T-helper 22 cell (primary cell): ENCODE data around the gene CECR2.

Source experiments
- DNase-seq: peaks from one replicate; pipeline ENCODE4 v3.0.0-alpha.2; 2020; ENCODE audit warnings: low read depth

CECR2 gene

GRCh38 chr22:17369439-17370025 is at the start of gene CECR2:
TSS of gene CECR2 (plus strand) at chr22:17369460. CDS start at chr22:17369784, 324 bp downstream.
- DNase-seq = no peak

DNA sequence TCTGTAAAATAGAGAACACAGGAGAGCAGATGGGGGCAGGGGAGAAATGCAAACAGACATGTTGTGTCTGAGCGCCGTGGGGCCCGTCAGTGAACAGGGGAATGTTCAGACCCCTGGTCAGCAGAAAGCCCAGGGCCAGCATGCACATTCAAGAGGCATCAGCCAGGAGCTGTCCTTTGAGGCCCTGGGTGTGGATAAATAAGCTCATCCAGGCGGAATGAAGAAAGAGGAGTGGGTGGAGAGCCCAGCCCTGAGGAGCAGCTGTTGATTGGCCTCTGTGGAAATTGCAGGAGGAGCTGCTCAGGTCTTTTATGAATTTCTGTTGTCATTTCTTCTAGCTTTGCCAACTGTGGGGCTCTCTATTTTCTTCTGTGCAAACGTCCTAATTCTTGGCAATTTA is 49.7 kb upstream of the CECR2 start:
- DNase-seq = no peak

GRCh38 chr22:17322511-17322910 is 46.7 kb upstream of the CECR2 start:
- no peak for DNase-seq

- no peak for DNase-seq
Observed at GRCh38 chr22:17331690-17332089, 37.6 kb upstream of the CECR2 start.

GRCh38 chr22:17332109-17332800 is 37.0 kb upstream of the CECR2 start:
- DNase-seq = no peak

GRCh38 chr22:17334059-17334458 is 35.2 kb upstream of the CECR2 start:
- DNase-seq = no peak

- no peak for DNase-seq
Observed at GRCh38 chr22:17334983-17335382, 34.3 kb upstream of the CECR2 start.

DNA sequence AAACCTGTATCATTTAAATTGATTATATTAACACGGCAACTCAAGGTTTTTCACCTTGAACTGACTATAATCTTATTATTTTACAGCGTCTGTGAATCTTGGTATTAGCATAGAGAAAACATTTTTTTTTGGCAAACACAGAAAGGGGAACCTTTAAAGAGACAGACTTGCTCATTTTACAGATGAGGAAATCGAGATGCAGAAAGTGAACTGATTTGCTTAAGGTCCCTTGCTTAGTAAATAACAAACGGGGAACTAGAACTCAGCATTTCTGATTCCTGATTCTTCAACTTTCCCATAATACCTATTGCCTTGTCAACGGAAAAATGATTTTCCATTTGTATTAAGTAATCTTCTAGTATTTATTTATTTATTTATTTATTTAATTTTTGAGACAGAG is 33.2 kb upstream of the CECR2 start:
- no peak for DNase-seq

DNA sequence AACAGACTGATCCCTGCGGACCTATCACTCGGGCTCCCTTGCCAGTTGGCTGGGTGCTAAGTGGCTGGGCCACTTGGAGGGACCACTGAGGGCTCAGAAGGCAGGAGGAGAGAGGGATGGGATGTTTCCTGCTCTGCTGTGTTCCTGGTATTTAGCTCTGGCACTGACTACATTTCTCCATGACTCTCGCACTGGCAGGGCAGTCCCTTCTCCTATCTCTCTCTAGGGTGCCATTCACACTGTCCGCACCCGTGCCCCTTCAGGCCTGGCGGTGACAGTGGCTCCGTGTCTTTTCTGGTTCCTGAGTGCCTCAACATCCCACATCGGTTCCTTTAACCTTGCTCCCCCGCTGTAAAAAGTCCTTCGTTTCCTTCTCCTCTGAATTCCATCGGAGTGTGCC is 31.6 kb upstream of the CECR2 start:
- DNase-seq = no peak

DNA sequence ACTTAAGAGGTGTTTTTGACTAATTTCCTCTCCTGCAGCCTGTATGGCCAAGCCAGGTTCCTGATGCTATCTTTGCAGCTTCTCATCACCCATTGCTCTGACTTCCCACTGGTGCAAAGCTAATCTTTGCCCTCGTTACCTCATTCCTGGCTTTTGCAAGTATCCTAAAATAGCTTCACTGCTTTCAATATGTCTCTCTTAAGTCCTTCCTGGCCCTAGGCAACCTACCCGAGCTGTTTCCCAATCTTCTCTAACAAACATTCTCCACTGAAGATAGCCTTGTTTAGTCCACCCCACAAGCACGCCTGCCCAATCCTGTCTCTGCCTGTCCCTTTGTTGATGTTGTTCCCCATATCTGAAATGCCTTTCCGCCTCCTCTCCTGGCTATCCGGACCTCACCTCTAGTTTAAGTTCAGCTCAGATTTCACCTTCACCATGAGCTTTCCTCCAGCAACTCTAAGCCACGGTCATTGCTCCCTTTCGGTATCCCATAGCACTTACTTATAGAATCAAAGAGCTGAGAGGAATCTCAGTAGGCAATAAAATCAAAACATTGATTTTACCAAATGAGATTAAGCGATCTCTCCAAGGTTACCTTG is 30.1 kb upstream of the CECR2 start:
- no peak for DNase-seq

DNA sequence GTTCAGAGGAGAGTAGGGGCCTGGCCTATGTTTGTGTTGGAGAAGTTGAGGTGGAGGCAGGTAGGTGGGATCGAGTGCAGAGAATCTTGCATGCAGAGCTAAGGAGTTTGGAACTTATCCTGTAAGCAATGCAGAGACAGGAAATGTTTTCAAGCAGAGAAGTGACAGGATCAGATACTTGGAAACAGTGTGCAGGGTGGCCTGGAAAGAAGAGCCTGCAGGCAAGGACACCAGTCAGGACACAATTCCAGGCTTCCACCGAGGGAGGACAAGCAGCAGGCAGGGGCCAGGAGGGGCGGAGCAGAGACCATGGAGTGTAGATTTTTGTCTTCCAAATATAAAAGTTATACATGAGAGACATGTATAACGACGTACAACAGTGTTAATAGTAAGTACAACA is 26.9 kb upstream of the CECR2 start:
- no peak for DNase-seq

DNA sequence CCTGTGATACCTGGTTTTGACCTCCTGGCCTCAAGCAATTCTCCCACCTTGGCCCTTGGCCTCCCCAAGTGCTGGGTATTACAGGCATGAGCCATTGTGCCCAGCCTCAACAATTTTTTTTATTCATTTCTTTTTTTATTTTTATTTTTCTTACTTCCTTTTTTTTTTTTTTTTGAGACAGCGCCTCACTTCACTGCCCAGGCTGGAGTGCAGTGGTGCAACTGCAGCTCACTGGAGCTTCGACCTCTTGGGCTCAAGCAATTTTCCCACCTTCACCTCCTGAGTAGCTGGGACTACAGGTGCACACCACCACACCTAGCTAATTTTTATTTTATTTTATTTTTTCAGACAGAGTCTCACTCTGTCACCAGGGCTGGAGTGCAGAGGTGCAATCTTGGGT is 25.5 kb upstream of the CECR2 start:
- no peak for DNase-seq

DNA sequence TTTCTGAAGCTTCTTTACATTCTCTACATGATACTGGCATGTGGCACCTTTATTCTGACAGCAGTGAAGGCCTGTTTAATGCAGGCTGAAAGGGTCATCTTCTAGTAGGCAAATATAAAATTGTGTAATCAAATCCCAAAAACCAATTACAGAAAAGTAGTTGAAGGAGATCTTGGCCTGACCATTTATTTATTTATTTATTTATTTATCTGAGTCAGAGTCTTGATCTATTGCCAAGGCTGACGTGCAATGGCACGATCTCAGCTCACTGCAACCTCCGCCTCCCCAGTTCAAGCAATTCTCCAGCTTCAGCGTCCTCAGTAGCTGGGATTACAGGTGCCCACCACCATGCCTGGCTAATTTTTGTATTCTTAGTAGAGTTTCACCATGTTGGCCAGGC is 22.7 kb upstream of the CECR2 start:
- DNase-seq = no peak

DNA sequence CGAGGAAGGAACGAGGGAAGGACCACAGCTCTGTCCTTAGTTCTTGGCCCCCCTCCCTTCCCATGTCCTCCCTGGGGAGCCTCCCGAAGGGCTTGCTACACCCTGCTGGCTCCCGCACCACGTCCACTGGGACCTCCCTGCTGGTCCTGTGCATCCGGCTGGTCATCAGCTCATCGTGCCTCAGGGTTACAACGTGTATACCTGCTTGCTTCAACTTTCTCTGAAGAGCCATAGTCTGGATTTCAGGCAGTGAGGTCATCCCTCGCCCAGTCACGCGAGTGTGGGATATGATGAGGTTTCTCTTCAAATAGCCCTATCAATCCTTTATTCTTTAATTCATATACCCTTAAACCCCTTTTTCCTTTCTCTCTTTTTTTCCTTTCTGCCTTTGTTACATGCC is 21.5 kb upstream of the CECR2 start:
- no peak for DNase-seq

GRCh38 chr22:17348464-17349103 is 20.7 kb upstream of the CECR2 start:
- DNase-seq = no peak

GRCh38 chr22:17349172-17349571 is 20.1 kb upstream of the CECR2 start:
- no peak for DNase-seq

DNA sequence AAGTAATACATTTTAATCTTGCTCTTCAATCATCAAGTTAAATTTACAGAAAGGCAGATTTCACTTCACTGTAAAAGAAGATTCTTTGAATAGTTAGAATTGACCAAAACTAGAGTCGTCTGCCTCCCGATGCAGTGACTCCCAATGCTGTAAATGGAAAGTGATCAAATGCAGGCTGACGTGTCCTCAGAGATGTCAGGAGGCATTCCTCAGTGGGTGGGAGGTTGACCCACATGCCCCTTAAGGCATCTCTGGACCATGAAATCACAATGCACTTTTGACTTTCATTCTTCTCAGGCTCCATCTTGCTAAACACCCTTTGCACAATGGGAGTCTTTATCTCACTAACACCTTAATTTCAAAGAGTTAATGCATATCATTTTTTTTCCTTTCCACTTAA is 19.0 kb upstream of the CECR2 start:
- no peak for DNase-seq

GRCh38 chr22:17352798-17353197 is 16.5 kb upstream of the CECR2 start:
- no peak for DNase-seq

DNA sequence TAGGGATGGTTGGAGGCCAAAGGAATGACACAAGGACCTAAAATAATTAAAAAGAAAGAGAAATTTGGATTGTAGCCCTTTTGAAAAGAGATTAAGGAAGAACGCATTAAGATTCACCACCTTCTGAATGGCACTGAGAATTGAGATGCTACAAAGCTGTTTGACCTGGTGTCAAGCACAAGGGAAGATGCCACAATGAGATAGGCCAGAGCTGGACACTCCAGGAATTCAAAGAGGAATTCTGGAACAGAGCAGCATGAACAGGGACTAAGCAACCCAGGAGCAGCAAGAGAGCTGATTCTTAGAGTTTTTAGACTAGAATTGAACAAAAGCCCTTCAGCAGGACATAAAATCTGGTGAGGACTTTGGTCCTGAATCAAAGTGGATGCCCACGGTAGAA is 11.6 kb upstream of the CECR2 start:
- no peak for DNase-seq

DNA sequence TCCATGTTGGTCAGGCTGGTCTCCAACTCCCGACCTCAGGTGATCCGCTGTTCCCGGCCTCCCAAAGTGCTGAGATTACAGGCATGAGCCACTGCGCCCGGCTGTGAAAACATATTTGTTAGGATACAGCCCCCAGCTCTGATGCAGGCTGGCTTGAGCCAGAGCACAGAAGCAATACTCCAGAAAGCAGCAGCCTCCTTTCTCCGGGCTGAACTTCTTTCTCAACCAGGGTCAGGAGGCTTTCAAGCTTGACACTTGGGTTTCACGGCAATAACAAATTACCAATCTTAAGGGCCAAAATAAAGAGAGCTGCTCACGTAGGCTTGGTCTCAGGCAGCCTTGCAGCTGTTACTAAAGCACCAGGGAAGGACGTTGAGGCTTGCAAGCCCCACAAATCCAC is 10.8 kb upstream of the CECR2 start:
- no peak for DNase-seq

DNA sequence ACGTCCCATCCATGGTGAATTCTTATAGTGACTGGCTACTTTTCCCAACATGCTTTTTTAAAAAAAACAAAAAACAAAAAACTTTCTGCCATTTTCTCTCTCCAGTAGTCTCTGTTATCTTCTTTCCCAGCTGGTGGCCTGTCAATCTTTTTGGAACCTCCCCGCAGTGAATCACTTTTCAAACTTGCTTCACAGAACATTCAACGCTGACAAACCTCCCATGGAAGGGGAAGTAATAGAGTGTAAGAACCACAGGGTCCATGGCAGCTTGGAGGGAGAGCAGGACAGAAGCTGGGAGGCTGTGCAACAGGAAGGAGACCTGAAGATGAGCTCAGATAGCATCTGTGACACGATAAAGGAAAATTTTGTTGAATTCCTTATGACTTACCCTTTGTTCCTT is 9.8 kb upstream of the CECR2 start:
- no peak for DNase-seq

DNA sequence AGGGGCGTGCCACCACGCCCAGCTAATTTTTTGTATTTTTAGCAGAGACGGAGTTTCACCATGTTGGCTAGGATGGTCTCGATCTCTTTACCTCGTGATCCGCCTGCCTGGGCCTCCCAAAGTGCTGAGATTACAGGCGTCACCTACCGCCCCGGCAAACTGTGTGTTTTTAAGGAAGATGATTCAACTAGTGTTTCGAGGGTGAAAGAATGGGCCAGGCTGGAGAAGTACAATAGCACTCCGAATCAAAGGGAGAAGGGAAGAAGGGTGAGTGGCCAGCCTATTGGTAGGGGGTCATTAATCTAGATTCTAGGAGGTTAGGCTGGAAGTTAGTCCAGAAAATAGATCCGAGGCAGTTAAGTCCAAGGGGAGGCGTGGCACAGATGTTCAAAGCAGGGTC is 2.9 kb upstream of the CECR2 start:
- DNase-seq = no peak

DNA sequence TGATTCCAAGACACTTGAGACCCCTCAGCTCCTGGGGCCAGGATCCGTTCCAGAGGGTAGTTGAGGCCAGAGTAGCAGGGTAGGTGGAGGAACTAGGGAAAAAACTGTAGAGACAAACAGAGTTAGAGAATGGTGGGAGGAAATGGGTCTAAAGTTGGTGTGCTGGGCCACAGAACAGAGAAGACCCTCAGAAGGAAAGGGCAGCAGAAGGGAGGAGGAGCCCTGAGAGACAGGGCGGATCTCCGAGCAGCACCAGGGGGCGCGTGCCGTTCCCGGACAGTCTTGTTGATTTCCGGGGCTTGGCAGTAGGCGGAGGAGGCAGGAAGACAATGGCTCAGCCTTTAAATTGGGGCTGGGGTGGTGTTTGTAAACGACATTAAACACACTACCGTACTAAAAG is 2.4 kb upstream of the CECR2 start:
- no peak for DNase-seq
